SJCRH30 (cell line): Measurements from ENCODE around the gene PPP2R5B. TPM values are rescaled to one million over a fixed set of nuclear protein-coding genes. Genes with fewer than 3 reads are reported as not detected.

Source experiments
- DNase-seq, 2 experiments: peaks; one replicate each; pipeline ENCODE4 v3.0.0-alpha.2; 2015 to 2020
- H3K27ac ChIP-seq: fragments of 250-450 bp; sonication (Bioruptor Pico); 2 replicates; pipeline ENCODE4 v1.5.1; 2020; ENCODE audit warnings: mild to moderate bottlenecking, moderate library complexity
- H3K27me3 ChIP-seq: fragments of 250-450 bp; sonication (Bioruptor Pico); 2 replicates; pipeline ENCODE4 v1.5.1; 2020; ENCODE audit warnings: mild to moderate bottlenecking, moderate library complexity
- H3K36me3 ChIP-seq: fragments of 250-450 bp; sonication (Bioruptor Pico); 2 replicates; pipeline ENCODE4 v1.5.1; 2020; ENCODE audit warnings: mild to moderate bottlenecking, moderate library complexity
- H3K4me1 ChIP-seq: fragments of 250-450 bp; sonication (Bioruptor Pico); 2 replicates; pipeline ENCODE4 v1.5.1; 2020; ENCODE audit warnings: mild to moderate bottlenecking, moderate library complexity
- H3K4me3 ChIP-seq: fragments of 250-450 bp; sonication (Bioruptor Pico); 2 replicates; pipeline ENCODE4 v1.5.1; 2020; ENCODE audit warnings: mild to moderate bottlenecking, moderate library complexity
- H3K9me3 ChIP-seq: fragments of 250-450 bp; sonication (Bioruptor Pico); replicated peaks from 2 replicates; pipeline ENCODE4 v1.5.1; 2020; ENCODE audit warnings: mild to moderate bottlenecking, moderate library complexity
- total RNA-seq: library from RNA; depleted of rRNA; stranded (reverse); fragments of >200 nt; shearing (Covaris generic); gene quantifications from 2 replicates; pipeline ENCODE4 v1.2.3, GENCODE V29; 2014

The PPP2R5B gene
- total RNA-seq, 1 experiment from 2014 or later: 6.4 TPM

DNA sequence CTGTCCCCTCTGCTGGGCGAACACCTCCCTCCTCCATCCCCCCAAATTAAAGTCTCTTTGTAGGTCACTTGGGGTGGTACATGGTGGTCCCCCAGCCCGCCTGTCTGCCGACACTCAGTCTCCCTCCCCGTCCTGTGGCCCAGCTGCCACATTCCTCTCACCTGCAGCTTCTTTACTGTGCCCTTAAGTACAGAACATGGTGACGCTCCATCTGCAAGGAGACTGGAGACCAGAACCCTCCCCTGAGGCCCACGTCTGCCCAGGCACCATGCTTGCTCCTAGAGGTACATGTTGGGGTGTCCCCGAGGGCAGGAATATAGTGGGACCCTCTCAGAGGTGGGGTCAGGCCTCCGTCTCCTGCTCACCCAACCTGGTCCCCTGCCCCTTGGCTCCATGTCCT lies 40.5 kb upstream of the PPP2R5B start:
- no peak overlapping the region for H3K4me3 ChIP-seq

DNA sequence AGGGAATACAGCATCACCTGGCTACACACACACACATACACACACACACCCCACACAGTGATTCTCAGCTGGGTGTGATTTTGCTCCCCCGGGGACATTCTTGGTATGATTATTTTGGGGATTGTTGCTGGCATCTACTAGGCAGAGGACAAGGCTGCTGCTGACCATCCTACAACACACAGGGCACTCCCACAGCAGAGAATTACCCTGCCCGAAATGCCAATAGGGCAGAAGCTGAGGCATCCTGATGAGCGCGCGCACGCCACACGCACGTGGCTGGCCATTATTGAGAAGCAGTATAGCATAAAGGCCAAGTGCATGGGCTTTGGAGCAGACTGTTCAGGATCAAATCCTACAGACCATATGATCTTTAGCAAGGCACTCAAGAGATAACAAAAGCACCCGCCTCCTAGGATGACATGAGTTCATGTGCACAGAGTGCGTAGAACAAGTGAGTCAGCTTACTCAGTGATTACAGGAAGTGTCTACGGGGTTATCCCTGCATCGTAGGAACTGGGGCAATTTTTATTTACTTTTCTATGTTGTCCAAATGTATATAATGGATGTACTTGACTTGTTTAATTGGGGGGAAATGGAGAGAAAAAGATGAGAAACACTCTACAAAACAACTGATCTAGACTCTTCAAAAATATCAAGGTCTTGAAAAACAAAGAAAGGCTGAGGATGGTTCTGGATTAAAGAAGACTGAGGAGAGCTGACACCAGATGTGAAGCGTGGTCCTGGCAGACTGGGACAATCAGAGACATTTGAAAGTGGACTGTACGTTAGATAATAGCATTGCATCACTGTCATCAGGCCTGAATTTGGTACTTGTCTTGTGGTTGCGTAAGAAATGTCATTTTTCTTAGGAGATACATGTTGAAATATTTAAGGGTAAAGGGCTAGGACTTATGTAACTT lies 38.9 kb upstream of the PPP2R5B start:
- DNase-seq: no peak
- no peak overlapping the region for H3K27ac ChIP-seq
- 0 out of 2 replicates have a peak, but pooled peaks cover 9% of the 10 kb centered on the region for H3K27me3 ChIP-seq
- H3K4me3 ChIP-seq: no peak overlapping the region
- H3K36me3 ChIP-seq: no peaks in the 10 kb centered on the region
- H3K4me1 ChIP-seq: peaks cover 6% of the 10 kb centered on the region; the same call in 1 of the 2 replicates
- no peaks in the 10 kb centered on the region for H3K9me3 ChIP-seq

More for the DNA sequence above, 40.5 kb upstream of the PPP2R5B start:
- H3K9me3 ChIP-seq: no peaks in the 10 kb centered on the region
- H3K4me1 ChIP-seq: peaks cover 9% of the 10 kb centered on the region; the same call in 1 of the 2 replicates
- H3K36me3 ChIP-seq: no peaks in the 10 kb centered on the region
- DNase-seq: no peak
- H3K27me3 ChIP-seq: 0 out of 2 replicates have a peak, but pooled peaks cover 9% of the 10 kb centered on the region
- H3K27ac ChIP-seq: no peak overlapping the region

DNA sequence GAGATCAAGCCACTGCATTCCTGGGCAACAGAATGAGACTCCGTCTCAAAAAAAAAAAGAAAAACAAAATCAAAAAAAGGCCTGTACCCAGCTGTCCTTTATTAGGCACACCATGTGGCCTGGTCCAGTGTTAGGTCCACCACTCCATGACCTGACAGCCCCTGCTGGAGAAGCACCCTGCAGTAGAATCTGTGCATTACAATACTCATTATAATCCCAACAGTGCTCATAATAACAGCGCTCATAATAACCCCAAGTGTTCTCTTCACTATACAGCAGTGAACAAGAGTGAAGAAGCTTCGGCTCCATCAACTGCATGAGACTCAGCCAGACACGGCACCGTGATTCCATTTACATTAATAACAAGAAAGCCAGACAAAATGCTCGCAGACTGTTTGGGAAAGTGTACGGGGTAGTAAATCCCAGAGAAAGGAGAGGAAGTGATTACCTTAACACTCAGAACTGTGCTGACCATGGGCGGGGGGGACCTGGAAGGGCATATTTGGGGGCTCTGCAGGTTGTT lies 37.2 kb upstream of the PPP2R5B start:
- Histone ChIP-seq H3K4me1 (peaks cover 6% of the 10 kb centered on the region; the same call in 1 of the 2 replicates), H3K9me3 (no peaks in the 10 kb centered on the region), H3K4me3 (no peak overlapping the region), H3K36me3 (no peaks in the 10 kb centered on the region), H3K27me3 (0 out of 2 replicates have a peak, but pooled peaks cover 9% of the 10 kb centered on the region), H3K27ac (no peak overlapping the region)
- DNase-seq: no peak

DNA sequence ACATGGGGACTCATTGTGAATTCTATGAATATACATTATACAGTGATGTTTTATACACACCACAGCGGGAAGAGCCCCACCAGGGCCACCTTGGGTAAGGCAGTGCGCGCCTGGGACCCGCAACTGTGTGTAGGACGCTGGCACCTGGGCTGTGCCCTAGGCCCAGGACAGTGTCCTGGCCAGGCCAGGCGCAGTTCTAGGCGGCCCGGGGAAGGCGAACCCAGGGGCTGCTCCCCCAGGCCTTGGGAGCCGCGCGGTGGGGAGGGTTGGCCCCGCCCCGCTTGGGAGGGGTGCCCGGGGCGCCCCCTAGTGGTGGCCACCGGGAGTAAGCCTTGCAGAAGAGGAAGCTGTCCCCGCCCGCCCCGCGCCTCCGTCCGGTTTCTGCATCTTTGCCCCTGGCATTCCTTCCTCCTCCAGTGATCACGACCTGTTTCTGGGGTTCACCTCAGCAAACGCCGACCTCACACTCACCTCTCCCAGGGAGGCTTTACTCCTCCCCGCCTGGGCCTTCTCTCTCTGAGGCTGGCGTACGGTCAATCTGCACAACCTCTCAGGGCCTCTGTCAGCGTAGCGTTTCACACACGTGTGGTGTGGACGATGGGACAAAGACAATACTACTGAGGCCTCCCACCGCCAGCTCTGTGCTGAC lies 36.6 kb upstream of the PPP2R5B start:
- Histone ChIP-seq H3K27ac (no peak overlapping the region), H3K4me3 (peak overlapping the region; percentile 43), H3K36me3 (no peaks in the 10 kb centered on the region), H3K27me3 (0 out of 2 replicates have a peak, but pooled peaks cover 9% of the 10 kb centered on the region), H3K4me1 (peaks cover 6% of the 10 kb centered on the region; the same call in 1 of the 2 replicates), H3K9me3 (no peaks in the 10 kb centered on the region)
- peak; percentile 73 to 82 for DNase-seq

DNA sequence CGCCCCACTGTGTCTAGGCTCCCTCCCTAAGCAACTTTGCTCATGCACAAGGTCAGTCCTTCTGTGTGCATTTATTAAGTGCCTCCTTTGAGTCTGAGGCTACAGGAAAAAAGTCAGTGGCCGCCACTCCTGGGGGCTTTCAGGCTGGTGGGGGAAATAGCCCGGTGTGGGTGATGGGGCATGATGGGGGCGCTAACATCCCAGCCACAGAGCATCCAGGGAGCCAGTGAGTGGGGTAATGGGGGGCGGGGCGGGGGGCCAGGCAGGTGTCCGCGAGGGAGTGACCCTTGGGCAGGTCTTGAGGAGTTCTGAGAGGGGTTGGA lies 36.1 kb upstream of the PPP2R5B start:
- H3K9me3 ChIP-seq: no peaks in the 10 kb centered on the region
- peak overlapping the region; percentile 43 for H3K4me3 ChIP-seq
- no peak for DNase-seq
- H3K27me3 ChIP-seq: 0 out of 2 replicates have a peak, but pooled peaks cover 8% of the 10 kb centered on the region
- H3K4me1 ChIP-seq: peaks cover 6% of the 10 kb centered on the region; the same call in 1 of the 2 replicates
- no peak overlapping the region for H3K27ac ChIP-seq
- H3K36me3 ChIP-seq: no peaks in the 10 kb centered on the region

DNA sequence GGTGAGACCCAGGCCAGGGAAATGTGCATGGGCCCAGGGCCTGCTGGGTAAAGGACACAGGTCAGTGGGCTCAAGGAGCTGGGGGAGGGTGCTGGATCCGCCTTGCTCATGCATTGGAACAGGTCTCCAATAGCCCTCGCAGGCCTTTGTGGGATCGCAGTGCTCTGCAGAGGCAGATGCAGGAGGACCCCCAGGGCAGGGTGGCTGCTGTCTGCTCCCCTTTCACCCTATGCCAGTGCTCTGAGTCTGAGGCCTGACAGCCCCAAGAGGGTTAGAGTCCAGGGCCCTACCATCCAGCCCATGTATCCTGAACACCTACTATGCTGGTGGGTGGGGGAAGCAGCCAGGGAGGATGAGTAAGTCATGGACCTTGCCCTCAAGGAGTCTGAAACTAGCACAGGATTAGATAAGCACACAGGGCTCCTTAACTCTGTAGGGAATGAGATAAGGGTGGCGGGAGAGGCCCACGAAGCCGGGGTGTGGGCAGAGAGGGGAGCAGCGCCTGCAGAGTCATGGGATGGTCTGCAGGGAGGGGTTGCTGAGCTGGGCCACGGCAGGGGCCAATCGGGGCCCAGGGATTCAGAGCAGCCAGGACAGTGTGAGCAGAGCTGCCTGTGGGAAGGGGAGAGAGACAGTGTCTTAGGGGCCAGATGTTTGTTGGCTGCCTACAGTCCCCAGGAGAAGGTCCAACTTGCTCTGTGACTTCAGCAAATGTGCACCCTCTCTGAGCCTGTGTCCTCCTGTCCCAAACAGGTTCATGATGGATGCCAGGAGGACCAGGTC lies 35.6 kb upstream of the PPP2R5B start:
- no peak for DNase-seq
- Histone ChIP-seq H3K27ac (no peak overlapping the region), H3K36me3 (no peaks in the 10 kb centered on the region), H3K4me3 (no peak overlapping the region), H3K27me3 (0 out of 2 replicates have a peak, but pooled peaks cover 4% of the 10 kb centered on the region), H3K9me3 (no peaks in the 10 kb centered on the region), H3K4me1 (peaks cover 6% of the 10 kb centered on the region; the same call in 1 of the 2 replicates)

DNA sequence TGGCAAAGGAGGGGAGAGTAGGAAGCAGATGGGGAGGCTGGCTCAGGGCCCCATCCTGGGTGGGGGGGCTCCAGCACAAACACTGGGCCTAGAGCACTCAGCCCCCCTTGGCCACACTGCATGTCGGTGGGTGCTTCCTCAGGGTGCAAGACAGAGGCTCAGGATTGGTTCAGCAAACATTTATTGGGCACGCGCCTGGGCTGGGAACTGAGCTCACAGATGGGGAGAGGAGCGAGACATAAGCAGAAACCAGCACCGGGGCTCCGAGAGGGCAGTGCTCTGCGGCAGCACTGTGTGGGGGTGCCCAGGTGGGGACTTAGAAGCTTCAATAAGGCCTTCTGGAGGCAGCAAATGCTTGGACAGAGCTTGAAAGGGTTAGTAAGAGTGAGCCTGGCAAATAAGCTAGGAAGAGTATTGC lies 34.0 kb upstream of the PPP2R5B start:
- no peak overlapping the region for H3K4me3 ChIP-seq
- H3K27ac ChIP-seq: no peak overlapping the region
- H3K4me1 ChIP-seq: peaks cover 6% of the 10 kb centered on the region; the same call in 1 of the 2 replicates
- no peaks in the 10 kb centered on the region for H3K36me3 ChIP-seq
- H3K27me3 ChIP-seq: no peaks in the 10 kb centered on the region
- DNase-seq: no peak
- no peaks in the 10 kb centered on the region for H3K9me3 ChIP-seq

DNA sequence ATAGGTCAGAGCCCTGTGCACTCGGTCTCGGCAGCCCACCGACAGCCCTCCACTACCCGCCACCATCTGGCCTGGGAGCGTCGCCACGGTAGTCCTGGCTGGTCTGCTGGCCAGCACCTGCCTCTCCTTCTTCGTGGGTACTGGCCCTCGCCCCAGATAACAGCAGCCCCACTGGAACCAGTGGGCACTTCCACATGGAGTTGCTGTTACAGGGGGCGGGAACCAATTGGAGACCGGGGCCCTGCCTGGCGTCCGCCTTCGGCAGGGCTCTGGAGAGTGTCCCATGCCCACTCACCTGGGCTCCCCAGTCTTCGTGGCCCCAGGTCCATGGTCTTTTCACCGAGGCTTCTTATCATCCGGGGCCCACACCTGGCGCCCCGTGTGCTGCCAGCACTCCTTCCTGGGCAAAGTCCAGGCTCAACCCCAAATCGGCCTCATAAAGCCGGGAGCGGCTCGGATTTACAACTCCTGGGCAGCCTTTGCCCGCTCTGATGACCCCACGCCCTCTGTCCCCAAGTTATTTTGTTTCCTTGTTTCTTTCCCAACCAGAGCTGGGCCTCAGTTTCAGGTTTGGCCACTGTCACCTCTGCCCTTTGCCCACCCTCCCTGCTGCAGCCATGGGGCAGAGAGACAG lies 33.2 kb upstream of the PPP2R5B start:
- Histone ChIP-seq H3K9me3 (no peaks in the 10 kb centered on the region), H3K27me3 (no peaks in the 10 kb centered on the region), H3K27ac (no peak overlapping the region), H3K4me3 (no peak overlapping the region), H3K36me3 (no peaks in the 10 kb centered on the region), H3K4me1 (peaks cover 6% of the 10 kb centered on the region; the same call in 1 of the 2 replicates)
- no peak for DNase-seq

DNA sequence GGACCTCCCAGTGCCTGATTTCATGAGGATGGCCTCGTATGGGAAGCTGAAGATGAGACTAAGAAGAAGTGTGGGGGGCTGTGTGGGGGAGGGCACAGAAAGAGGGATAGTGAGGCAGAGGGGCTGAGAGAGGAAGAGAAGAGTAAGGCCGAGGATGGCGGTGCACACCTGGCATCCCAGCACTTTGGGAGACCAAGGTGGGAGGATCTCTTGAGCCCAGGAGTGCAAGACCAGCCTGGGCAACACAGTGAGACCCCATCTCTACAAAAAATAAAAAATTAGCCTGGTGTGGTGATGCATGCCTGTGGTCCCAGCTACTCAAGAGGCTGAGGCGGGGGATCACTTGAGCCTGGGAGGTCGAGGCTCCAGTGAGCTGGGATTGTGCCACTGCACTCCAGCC lies 32.6 kb upstream of the PPP2R5B start:
- no peaks in the 10 kb centered on the region for H3K27me3 ChIP-seq
- H3K4me1 ChIP-seq: peaks cover 6% of the 10 kb centered on the region; the same call in 1 of the 2 replicates
- no peaks in the 10 kb centered on the region for H3K9me3 ChIP-seq
- no peaks in the 10 kb centered on the region for H3K36me3 ChIP-seq
- no peak overlapping the region for H3K27ac ChIP-seq
- DNase-seq: no peak
- H3K4me3 ChIP-seq: no peak overlapping the region

DNA sequence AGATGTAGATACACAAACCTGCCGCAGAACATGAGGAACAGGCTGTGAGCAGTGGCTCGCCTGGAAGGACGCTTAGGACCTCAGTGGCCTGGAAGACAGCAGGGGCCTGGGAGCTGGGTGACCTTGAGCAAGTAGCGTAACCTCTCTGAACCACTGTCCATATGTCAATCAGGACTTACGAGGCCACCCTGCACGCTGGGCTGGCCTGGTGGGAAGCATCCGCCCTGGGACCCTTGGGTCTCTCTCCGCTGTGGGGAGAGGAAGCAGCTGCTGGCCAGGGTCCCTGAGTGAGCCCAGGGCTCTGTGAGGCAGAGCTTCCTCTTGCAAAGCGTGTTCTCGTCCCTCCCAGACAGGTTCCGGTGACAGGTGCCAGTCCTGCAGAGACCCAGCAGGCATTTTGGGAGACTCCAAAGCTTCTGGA lies 32.1 kb upstream of the PPP2R5B start:
- DNase-seq: no peak
- Histone ChIP-seq H3K27ac (no peak overlapping the region), H3K4me1 (peaks cover 3% of the 10 kb centered on the region; the same call in 1 of the 2 replicates), H3K9me3 (no peaks in the 10 kb centered on the region), H3K36me3 (no peaks in the 10 kb centered on the region), H3K4me3 (no peak overlapping the region), H3K27me3 (no peaks in the 10 kb centered on the region)

DNA sequence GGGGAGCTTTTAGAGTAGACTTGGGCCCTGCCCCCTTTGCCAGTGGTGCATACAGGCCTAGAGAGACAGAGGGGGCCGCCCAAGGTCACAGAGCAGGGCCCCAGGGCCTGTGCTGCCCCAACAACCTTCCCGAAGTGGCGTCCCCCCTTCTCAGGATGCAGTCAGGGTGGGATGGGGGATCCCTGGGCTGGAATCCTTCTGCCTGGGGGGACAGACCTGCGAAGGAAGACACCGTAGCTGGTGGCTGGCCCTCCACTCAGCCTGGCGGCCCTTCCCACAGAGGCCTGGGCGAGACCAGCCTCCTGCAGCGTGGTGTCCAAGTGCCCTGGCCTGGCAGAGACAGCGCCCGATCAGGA lies 31.7 kb upstream of the PPP2R5B start:
- Histone ChIP-seq H3K27me3 (no peaks in the 10 kb centered on the region), H3K36me3 (no peaks in the 10 kb centered on the region), H3K4me3 (no peak overlapping the region), H3K27ac (no peak overlapping the region), H3K4me1 (no peaks in the 10 kb centered on the region), H3K9me3 (no peaks in the 10 kb centered on the region)
- no peak for DNase-seq

DNA sequence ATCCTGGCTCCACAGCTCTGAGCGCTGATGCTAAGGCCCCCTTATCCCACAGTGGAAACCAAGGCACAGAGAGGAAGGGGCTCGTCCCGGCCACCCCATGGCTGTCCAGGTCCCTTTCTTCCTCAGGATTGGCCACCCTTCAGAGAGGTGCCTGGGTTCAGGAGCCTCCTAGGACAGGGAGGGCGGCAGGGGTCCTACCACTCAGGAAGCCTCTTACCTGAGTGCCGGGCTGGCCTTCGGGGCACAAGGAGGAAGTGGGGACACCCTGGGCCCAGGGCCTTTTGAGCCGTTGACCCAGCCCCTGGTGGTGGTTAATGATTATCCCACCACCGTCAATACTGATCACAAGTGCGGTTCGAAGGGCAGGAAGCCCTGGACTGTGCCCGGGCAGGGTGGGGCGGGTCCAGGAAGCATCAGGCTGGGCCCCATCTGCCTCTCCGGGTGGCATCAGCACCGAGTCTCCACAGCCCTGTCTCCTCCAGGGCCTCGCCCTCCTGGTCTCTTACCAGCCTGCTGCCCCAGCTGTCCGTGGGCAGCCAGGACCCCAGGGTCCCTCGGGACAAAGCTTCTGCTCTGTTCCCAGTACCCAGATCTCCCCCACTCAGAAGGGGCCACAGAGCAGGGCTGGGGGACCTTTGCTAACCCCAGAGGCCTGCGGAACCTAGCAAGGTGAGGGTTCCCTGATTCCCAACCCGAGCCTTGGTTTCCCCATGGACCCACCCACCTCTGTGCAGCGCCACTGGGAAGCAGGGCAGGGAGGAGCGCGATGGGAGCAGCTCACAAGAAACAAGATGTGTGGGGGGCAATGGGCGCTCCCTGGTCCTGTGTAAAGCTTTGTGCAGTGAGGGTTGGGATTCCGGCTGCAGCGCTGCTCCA lies 31.1 kb upstream of the PPP2R5B start:
- Histone ChIP-seq H3K36me3 (no peaks in the 10 kb centered on the region), H3K4me1 (no peaks in the 10 kb centered on the region), H3K4me3 (no peak overlapping the region), H3K9me3 (no peaks in the 10 kb centered on the region), H3K27ac (no peak overlapping the region), H3K27me3 (no peaks in the 10 kb centered on the region)
- no peak for DNase-seq

DNA sequence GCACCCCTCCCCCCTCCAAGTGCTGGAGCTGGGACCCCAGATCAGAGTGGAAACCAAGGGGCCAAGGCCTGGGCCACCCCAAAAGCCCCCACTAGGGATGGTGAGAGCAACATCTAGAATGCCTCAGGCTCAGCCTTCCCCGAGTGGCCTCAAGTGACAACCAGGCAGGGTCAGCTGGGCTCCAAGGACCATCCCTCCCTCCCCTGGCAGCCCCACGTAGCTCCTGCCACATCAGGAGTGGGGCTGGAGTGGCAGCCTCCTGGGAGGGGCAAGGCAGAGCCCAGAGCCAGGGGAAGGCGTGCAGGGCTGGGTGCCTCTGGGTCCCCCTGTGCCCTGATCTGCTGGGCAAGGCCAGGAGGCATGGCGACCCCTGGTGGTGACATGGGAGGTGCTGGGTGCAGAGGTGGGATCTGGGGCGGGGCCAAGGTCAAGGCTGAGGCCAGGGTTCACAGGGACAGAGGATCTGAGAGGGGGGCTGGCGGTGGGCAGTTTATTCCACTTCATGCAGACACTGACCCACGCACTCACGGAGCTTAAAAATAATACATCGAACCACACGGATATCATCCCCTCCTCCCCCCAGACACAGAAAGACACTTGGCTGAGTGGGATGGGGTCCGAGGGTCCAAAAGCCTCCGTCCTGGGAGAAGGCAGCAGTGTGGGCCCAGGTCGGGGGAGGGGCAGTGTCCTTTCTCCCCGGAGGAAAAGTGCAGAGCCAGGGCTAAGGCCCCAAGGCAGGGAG lies 30.2 kb upstream of the PPP2R5B start:
- no peak overlapping the region for H3K4me3 ChIP-seq
- no peaks in the 10 kb centered on the region for H3K9me3 ChIP-seq
- H3K27me3 ChIP-seq: no peaks in the 10 kb centered on the region
- H3K36me3 ChIP-seq: no peaks in the 10 kb centered on the region
- H3K4me1 ChIP-seq: no peaks in the 10 kb centered on the region
- H3K27ac ChIP-seq: no peak overlapping the region
- DNase-seq: peak; percentile 85
